ENCODE data around the gene MCMBP.

GRCh38 chr10:119896061-119896655, 23.5 kb upstream of the MCMBP start:
- TF ChIP-seq CTCF (conservative IDR thresholded peaks at IDR 0.05 in 1 of 2, IDR thresholded peaks at IDR 0.05 in 1 of 2; ENCODE audit: low read depth in 1 of 2, low read length in 2 of 2) (no peak), EZH2 (IDR thresholded peaks at IDR 0.05; ENCODE audit: low read length, missing control alignments) (no peak)

All from fibroblast of lung (primary cell).